Spleen (tissue), 7 donors: ENCODE measurements around the gene BRINP1.

Experiments
- CTCF ChIP-seq, 11 experiments: fragments of 200-600 bp in 7 of 11; fragments of 450-650 bp in 4 of 11; sonication (generic) in 4 of 11; IDR thresholded peaks in 8 of 11; conservative IDR thresholded peaks in 3 of 11; 1 replicate in 7 of 11; 2 replicates in 4 of 11; pipeline versions ENCODE4 v1.4.0 to v1.8.0; 2016 to 2021; ENCODE audit warnings: antibody characterized with exemption in 11 of 11, inconsistent platforms in 4 of 11, mild to moderate bottlenecking in 1 of 11
- POLR2A ChIP-seq, 3 donors: fragments of 450-650 bp; IDR thresholded peaks; one replicate each; pipeline ENCODE4 v1.5.1; 2017; ENCODE audit warnings: antibody characterized with exemption in 3 of 3, mild to moderate bottlenecking in 1 of 3
- POLR2AphosphoS5 ChIP-seq, 3 donors: sonication (generic); formaldehyde crosslinking; IDR thresholded peaks; one replicate each; pipeline ENCODE4 v1.5.1; 2017; ENCODE audit warnings: antibody characterized with exemption in 3 of 3
- donor health status: DM: no; HTN: no; CAD: no; lungs with moderate emphysema.
- donor health status: DM: no; HTN: no; CAD: no.
- donor health status: DM: no; HTN: no; CAD: no.

- TF ChIP-seq CTCF (IDR thresholded peaks at IDR 0.05 in 8 of 11, conservative IDR thresholded peaks at IDR 0.05 in 3 of 11) (no peak), POLR2A (IDR thresholded peaks at IDR 0.05) (no peak), POLR2AphosphoS5 (IDR thresholded peaks at IDR 0.05) (no peak)
These were observed 86.0 kb downstream of the BRINP1 start for GRCh38 chr9:119283078-119283794.
